Measurements from ENCODE around the gene POLRMT. TPM values are rescaled to one million over a fixed set of nuclear protein-coding genes. Genes with fewer than 3 reads are reported as not detected.

POLRMT gene
- total and polyA plus RNA-seq, 2 experiments from 2014 or later = 38.7 to 60.7 TPM

DNA sequence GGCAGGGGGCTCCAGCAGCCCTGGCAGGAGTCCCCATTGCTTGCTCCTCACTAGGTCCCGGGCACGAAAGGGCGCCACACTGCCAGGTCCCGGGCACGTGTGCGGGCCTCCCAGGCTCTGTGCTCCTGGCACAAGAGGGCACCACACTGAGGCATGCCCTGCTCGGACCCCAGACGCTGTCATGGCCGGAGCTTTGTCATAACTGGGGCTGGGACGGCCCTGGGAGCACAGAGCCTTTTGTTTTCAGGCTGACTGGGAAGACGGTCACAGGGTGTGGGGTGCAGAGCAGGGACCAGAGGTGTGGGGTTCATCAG is 53.5 kb downstream of the POLRMT start:
- Histone ChIP-seq H2AFZ (no peak overlapping the region), H4K20me1 (ENCODE audit: insufficient read depth, poor library complexity, severe bottlenecking) (peaks cover 70% of the 10 kb centered on the region), H3K79me2 (peaks cover 57% of the 10 kb centered on the region), H3K9me2 (replicated peaks; ENCODE audit: insufficient read depth) (no peaks in the 10 kb centered on the region), H3K27ac (no peak overlapping the region), H3K27me3 (no peaks in the 10 kb centered on the region), H3K4me3 (no peak overlapping the region), H3K4me2 (no peak overlapping the region), H3K4me1 (ENCODE audit: insufficient read depth) (peaks cover 16% of the 10 kb centered on the region), H3K36me3 (replicated peaks; ENCODE audit: insufficient read depth, low read depth) (no peaks in the 10 kb centered on the region), H3K9me3 (ENCODE audit: low read depth) (no peaks in the 10 kb centered on the region)
- 93% methylated on average over 11 of the region's 11 CpGs for WGBS (ENCODE audit: low lambda C conversion rate, missing lambda C conversion rate)
- no peak for DNase-seq (ENCODE audit: low spot score)
- TF ChIP-seq EZH2phosphoT487 (IDR thresholded peaks at IDR 0.05; ENCODE audit: low read depth, severe bottlenecking, unreplicated experiment) = no peak

DNA sequence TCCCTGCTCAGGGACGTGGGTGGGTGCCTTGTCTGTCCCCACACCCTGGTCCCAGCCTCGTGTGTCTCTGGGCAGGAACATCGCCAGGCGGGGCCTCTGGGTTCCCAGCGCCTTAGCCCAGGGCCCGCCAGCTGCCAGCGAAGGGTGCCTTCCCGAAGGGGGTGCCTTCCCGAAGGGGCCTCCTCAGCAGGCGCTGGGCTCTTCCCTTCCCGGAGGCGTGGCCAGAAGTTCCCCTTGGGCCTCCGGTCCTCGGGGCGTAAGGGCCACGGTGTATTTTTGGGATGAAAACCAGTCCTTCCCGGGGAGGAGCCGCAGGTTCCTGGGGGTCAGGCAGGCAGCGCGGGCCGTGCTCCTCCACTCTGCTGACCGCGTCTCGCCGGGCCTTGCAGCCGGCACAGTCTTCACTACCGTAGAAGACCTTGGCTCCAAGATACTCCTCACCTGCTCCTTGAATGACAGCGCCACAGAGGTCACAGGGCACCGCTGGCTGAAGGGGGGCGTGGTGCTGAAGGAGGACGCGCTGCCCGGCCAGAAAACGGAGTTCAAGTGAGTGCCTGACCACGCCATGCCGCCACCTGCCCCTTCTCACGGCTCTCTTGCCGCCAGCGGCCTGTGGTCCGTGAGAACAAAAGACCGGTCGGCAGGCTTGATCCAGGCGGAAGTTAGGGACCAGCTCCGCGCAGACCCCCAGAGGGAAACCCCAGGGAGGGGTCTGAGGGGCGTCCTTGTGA is 54.1 kb downstream of the POLRMT start:
- TF ChIP-seq EZH2 (IDR thresholded peaks at IDR 0.05; ENCODE audit: borderline replicate concordance) = no peak
- TF ChIP-seq EZH2phosphoT487 (IDR thresholded peaks at IDR 0.05; ENCODE audit: low read depth, severe bottlenecking, unreplicated experiment) = no peak
- TF ChIP-seq, protein P1, sequence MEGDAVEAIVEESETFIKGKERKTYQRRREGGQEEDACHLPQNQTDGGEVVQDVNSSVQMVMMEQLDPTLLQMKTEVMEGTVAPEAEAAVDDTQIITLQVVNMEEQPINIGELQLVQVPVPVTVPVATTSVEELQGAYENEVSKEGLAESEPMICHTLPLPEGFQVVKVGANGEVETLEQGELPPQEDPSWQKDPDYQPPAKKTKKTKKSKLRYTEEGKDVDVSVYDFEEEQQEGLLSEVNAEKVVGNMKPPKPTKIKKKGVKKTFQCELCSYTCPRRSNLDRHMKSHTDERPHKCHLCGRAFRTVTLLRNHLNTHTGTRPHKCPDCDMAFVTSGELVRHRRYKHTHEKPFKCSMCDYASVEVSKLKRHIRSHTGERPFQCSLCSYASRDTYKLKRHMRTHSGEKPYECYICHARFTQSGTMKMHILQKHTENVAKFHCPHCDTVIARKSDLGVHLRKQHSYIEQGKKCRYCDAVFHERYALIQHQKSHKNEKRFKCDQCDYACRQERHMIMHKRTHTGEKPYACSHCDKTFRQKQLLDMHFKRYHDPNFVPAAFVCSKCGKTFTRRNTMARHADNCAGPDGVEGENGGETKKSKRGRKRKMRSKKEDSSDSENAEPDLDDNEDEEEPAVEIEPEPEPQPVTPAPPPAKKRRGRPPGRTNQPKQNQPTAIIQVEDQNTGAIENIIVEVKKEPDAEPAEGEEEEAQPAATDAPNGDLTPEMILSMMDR (IDR thresholded peaks at IDR 0.05; ENCODE audit: poor library complexity) = no peak
- DNase-seq (ENCODE audit: low spot score) = no peak
- no peaks in the 10 kb centered on the region for H3K27me3 ChIP-seq
- 94% methylated on average over 46 of the region's 46 CpGs for WGBS (ENCODE audit: low lambda C conversion rate, missing lambda C conversion rate)
- H2AFZ ChIP-seq = no peak overlapping the region
- no peak overlapping the region for H3K4me3 ChIP-seq
- H3K4me2 ChIP-seq = no peak overlapping the region
- H3K9me2 ChIP-seq (replicated peaks; ENCODE audit: insufficient read depth) = no peaks in the 10 kb centered on the region
- no peaks in the 10 kb centered on the region for H3K9me3 ChIP-seq (ENCODE audit: low read depth)
- no peak overlapping the region for H3K27ac ChIP-seq
- peaks cover 62% of the 10 kb centered on the region for H3K79me2 ChIP-seq
- peaks cover 22% of the 10 kb centered on the region for H3K4me1 ChIP-seq (ENCODE audit: insufficient read depth)
- H4K20me1 ChIP-seq (ENCODE audit: insufficient read depth, poor library complexity, severe bottlenecking) = peaks cover 75% of the 10 kb centered on the region
- no peaks in the 10 kb centered on the region for H3K36me3 ChIP-seq (replicated peaks; ENCODE audit: insufficient read depth, low read depth)

DNA sequence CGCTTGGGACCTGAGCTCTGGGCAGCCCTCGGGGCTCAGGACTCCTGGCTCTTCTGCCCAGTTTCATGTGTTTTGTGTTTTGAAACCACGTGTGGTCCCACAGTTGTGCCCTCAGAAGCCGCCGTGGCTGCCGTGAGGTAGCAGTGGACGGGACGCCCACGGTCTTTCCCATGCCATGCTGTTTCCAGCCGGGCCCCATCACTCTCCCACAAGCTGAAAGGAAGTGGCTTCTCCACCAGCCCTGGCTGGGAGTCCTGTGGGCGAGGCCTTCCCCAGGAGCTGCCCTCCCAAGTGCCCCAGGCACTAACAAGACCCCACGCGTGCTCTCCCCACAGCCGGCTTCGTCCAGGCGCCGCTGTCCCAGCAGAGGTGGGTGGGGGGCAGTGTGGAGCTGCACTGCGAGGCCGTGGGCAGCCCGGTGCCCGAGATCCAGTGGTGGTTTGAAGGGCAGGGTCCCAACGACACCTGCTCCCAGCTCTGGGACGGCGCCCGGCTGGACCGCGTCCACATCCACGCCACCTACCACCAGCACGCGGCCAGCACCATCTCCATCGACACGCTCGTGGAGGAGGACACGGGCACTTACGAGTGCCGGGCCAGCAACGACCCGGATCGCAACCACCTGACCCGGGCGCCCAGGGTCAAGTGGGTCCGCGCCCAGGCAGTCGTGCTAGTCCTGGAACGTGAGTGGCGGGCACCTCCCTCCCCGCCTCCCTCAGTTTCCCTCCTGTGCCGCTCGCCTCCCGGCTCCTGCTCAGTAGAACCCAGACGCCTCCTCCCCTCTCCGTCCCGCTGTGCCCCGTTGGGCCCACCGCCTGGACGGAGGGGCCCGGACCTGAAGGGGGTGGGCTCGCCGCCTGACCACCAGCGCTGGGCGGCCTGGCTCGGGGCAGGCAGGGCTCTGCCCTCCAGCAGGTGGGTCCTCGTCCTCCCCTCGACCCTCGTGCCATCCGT is 55.6 kb downstream of the POLRMT start:
- Histone ChIP-seq H3K27me3 (no peaks in the 10 kb centered on the region), H3K79me2 (peaks cover 78% of the 10 kb centered on the region), H3K27ac (no peak overlapping the region), H3K4me3 (no peak overlapping the region), H3K9me2 (replicated peaks; ENCODE audit: insufficient read depth) (no peaks in the 10 kb centered on the region), H3K36me3 (replicated peaks; ENCODE audit: insufficient read depth, low read depth) (no peaks in the 10 kb centered on the region), H2AFZ (no peak overlapping the region), H3K4me1 (ENCODE audit: insufficient read depth) (peaks cover 31% of the 10 kb centered on the region), H4K20me1 (ENCODE audit: insufficient read depth, poor library complexity, severe bottlenecking) (peaks cover 89% of the 10 kb centered on the region), H3K4me2 (no peak overlapping the region), H3K9me3 (ENCODE audit: low read depth) (no peaks in the 10 kb centered on the region)
- 94% methylated on average over 46 of the region's 66 CpGs for WGBS (ENCODE audit: low lambda C conversion rate, missing lambda C conversion rate)
- DNase-seq (ENCODE audit: low spot score) = no peak
- TF ChIP-seq EZH2phosphoT487 (IDR thresholded peaks at IDR 0.05; ENCODE audit: low read depth, severe bottlenecking, unreplicated experiment) (no peak), EZH2 (IDR thresholded peaks at IDR 0.05; ENCODE audit: borderline replicate concordance) (no peak)
- TF ChIP-seq, protein P1 (IDR thresholded peaks at IDR 0.05; ENCODE audit: poor library complexity) = no peak

Data from hepatocyte (in vitro differentiated cells).